Activated CD4-positive, CD25-positive, alpha-beta regulatory T cell treated with anti-CD3 and anti-CD28 coated beads, Interleukin-2, amount 50 U/mL, for 72 hours (primary cell): Measurements from ENCODE around the gene PHF13.

Experiments used
- DNase-seq: peaks from one replicate; pipeline ENCODE4 v3.0.0; 2021

PHF13 gene

GRCh38 chr1:6667139-6667538, 53.6 kb downstream of the PHF13 start:
- DNase-seq = no peak

DNA sequence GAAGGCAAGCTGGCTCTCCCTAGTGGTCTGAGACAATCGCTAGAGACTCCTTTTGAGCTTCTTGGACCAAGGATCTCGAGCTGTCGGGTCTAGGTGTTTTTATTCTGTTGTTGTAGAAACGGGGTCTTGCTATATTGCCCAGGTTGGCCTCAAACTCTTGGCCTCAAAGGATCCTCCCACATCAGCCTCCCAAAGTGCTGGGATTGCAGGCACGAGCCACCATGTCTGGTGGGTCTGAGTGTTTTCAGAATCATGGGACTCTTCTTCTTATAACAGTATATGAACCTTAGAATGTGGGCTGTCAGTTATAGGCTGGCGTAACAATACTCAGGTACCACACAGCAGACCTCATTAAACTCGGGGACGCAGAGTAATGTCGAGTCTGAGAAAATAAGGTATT, 55.0 kb downstream of the PHF13 start:
- no peak for DNase-seq

GRCh38 chr1:6672558-6672957, 59.0 kb downstream of the PHF13 start:
- no peak for DNase-seq
